Stimulated activated CD4-positive, alpha-beta T cell treated with anti-CD3 and anti-CD28 coated beads, Interleukin-12 subunit alpha, Interleukin-12 subunit beta, amount 100 ng/mL, for 24 hours (primary cell): ENCODE data around the gene EXOC4.

ENCODE experiments used
- DNase-seq, 2 experiments: peaks; one replicate each; pipeline ENCODE4 v3.0.0-alpha.2; 2020; ENCODE audit warnings: low read depth in 2 of 2

EXOC4 gene

GRCh38 chr7:133539016-133539415, 286.1 kb downstream of the EXOC4 start:
- DNase-seq, result no peak

GRCh38 chr7:133540096-133540860, 287.4 kb downstream of the EXOC4 start:
- DNase-seq, result no peak

- no peak for DNase-seq
These were observed 289.4 kb downstream of the EXOC4 start for GRCh38 chr7:133542209-133542780.

GRCh38 chr7:133543657-133544056, 290.8 kb downstream of the EXOC4 start:
- no peak for DNase-seq

GRCh38 chr7:133545618-133546017, 292.7 kb downstream of the EXOC4 start:
- DNase-seq, result no peak

GRCh38 chr7:133547981-133548380, 295.1 kb downstream of the EXOC4 start:
- DNase-seq, result no peak

- DNase-seq, result no peak
These were observed 296.8 kb downstream of the EXOC4 start for GRCh38 chr7:133549633-133550032.

GRCh38 chr7:133550145-133550544, 297.3 kb downstream of the EXOC4 start:
- no peak for DNase-seq

- no peak for DNase-seq
These were observed 297.9 kb downstream of the EXOC4 start for GRCh38 chr7:133550811-133551210.

GRCh38 chr7:133551466-133551865, 298.6 kb downstream of the EXOC4 start:
- DNase-seq, result no peak

GRCh38 chr7:133552079-133552478, 299.2 kb downstream of the EXOC4 start:
- no peak for DNase-seq

- DNase-seq, result no peak
These were observed 301.5 kb downstream of the EXOC4 start for GRCh38 chr7:133554330-133554729.

GRCh38 chr7:133556048-133556447, 303.2 kb downstream of the EXOC4 start:
- no peak for DNase-seq

GRCh38 chr7:133556553-133556952, 303.7 kb downstream of the EXOC4 start:
- DNase-seq, result no peak

- no peak for DNase-seq
These were observed 308.0 kb downstream of the EXOC4 start for GRCh38 chr7:133560900-133561299.

- DNase-seq, result no peak
These were observed 308.5 kb downstream of the EXOC4 start for GRCh38 chr7:133561396-133561795.

GRCh38 chr7:133562621-133563020, 309.7 kb downstream of the EXOC4 start:
- no peak for DNase-seq

- no peak for DNase-seq
These were observed 310.4 kb downstream of the EXOC4 start for GRCh38 chr7:133563251-133563650.

GRCh38 chr7:133564484-133564883, 311.6 kb downstream of the EXOC4 start:
- DNase-seq, result no peak

GRCh38 chr7:133568544-133568943, 315.7 kb downstream of the EXOC4 start:
- DNase-seq, result no peak

- DNase-seq, result no peak
These were observed 317.4 kb downstream of the EXOC4 start for GRCh38 chr7:133570321-133570720.

GRCh38 chr7:133571076-133571475, 318.2 kb downstream of the EXOC4 start:
- DNase-seq, result no peak

GRCh38 chr7:133572087-133572486, 319.2 kb downstream of the EXOC4 start:
- no peak for DNase-seq

- no peak for DNase-seq
These were observed 320.0 kb downstream of the EXOC4 start for GRCh38 chr7:133572843-133573242.
